Muscle of leg (tissue), 11 donors: Measurements from ENCODE around the gene LRP1B. TPM values are rescaled to one million over a fixed set of nuclear protein-coding genes. Genes with fewer than 3 reads are reported as not detected.

ENCODE experiments used
- DNase-seq: peaks from one replicate; pipeline ENCODE4 v3.0.0; 2013
- H3K27ac ChIP-seq: one replicate; pipeline ENCODE4 v1.5.1; 2013; ENCODE audit warnings: mild to moderate bottlenecking, low read length, control low read depth
- H3K27me3 ChIP-seq: one replicate; pipeline ENCODE4 v1.6.1; 2013; ENCODE audit warnings: low read length; ENCODE audit not compliant: control insufficient read depth, insufficient read depth
- H3K36me3 ChIP-seq: one replicate; pipeline ENCODE4 v1.6.1; 2013; ENCODE audit warnings: low read length; ENCODE audit not compliant: control insufficient read depth, insufficient read depth
- H3K4me1 ChIP-seq: one replicate; pipeline ENCODE4 v1.6.1; 2013; ENCODE audit warnings: low read length; ENCODE audit not compliant: control insufficient read depth, insufficient read depth
- H3K4me3 ChIP-seq: one replicate; pipeline ENCODE4 v1.5.1; 2013; ENCODE audit warnings: low read length, control low read depth
- H3K9me3 ChIP-seq: replicated peaks from 2 replicates; pipeline ENCODE4 v1.6.1; 2013; ENCODE audit warnings: low read depth, low read length; ENCODE audit not compliant: control insufficient read depth
- WGBS: methylation state at CpG from one replicate; pipeline ENCODE4 v1.1.5; 2013; ENCODE audit warnings: missing lambda C conversion rate; ENCODE audit not compliant: insufficient coverage; 5-methylcytosine and 5-hydroxymethylcytosine counted together
- polyA plus RNA-seq, 8 donors: library from polyadenylated mRNA; unstranded; fragments of 120-200 nt; gene quantifications; one replicate each; pipeline versions ENCODE4 v1.2.1 to v1.2.3, GENCODE V29; 2013; ENCODE audit warnings: inconsistent platforms in 1 of 8, low replicate concordance in 1 of 8; ENCODE audit not compliant: insufficient read length in 8 of 8, insufficient read depth in 1 of 8
- total RNA-seq: library from RNA; stranded (reverse); fragments of 120-200 nt; gene quantifications from one replicate; pipeline ENCODE4 v1.2.4, GENCODE V29; 2013

Gene LRP1B
- total and polyA plus RNA-seq, 9 donors: 0.84 to 2.3 (median 1.4) TPM

GRCh38 chr2:141598982-141599381 is 531.8 kb downstream of the LRP1B start:
- WGBS: no CpG with 5 or more reads among the region's 2 CpGs
- H3K36me3 ChIP-seq: no peaks in the 10 kb centered on the region
- H3K27ac ChIP-seq: no peak overlapping the region
- no peaks in the 10 kb centered on the region for H3K4me1 ChIP-seq
- H3K27me3 ChIP-seq: no peaks in the 10 kb centered on the region
- peaks cover 1% of the 10 kb centered on the region for H3K9me3 ChIP-seq
- H3K4me3 ChIP-seq: no peak overlapping the region
- no peak for DNase-seq

- Histone ChIP-seq H3K36me3 (no peaks in the 10 kb centered on the region), H3K27ac (no peak overlapping the region), H3K9me3 (peaks cover 2% of the 10 kb centered on the region), H3K4me1 (no peaks in the 10 kb centered on the region), H3K27me3 (no peaks in the 10 kb centered on the region), H3K4me3 (no peak overlapping the region)
- no CpG with 5 or more reads among the region's 3 CpGs for WGBS
- no peak for DNase-seq
Measured at GRCh38 chr2:141595316-141595920, 535.4 kb downstream of the LRP1B start.

GRCh38 chr2:141591787-141592186 is 539.0 kb downstream of the LRP1B start:
- WGBS: 64% methylated on average over 3 of the region's 3 CpGs
- no peaks in the 10 kb centered on the region for H3K27me3 ChIP-seq
- peaks cover 2% of the 10 kb centered on the region for H3K9me3 ChIP-seq
- no peak overlapping the region for H3K4me3 ChIP-seq
- no peaks in the 10 kb centered on the region for H3K36me3 ChIP-seq
- no peak overlapping the region for H3K27ac ChIP-seq
- H3K4me1 ChIP-seq: no peaks in the 10 kb centered on the region
- no peak for DNase-seq

- Histone ChIP-seq H3K9me3 (peaks cover 2% of the 10 kb centered on the region), H3K27ac (no peak overlapping the region), H3K4me1 (no peaks in the 10 kb centered on the region), H3K27me3 (no peaks in the 10 kb centered on the region), H3K4me3 (no peak overlapping the region), H3K36me3 (no peaks in the 10 kb centered on the region)
- DNase-seq: no peak
- 79% methylated on average over 5 of the region's 5 CpGs for WGBS
Measured at GRCh38 chr2:141590620-141591019, 540.2 kb downstream of the LRP1B start.

GRCh38 chr2:141589314-141589713 is 541.5 kb downstream of the LRP1B start:
- no peak for DNase-seq
- peaks cover 2% of the 10 kb centered on the region for H3K9me3 ChIP-seq
- no peak overlapping the region for H3K27ac ChIP-seq
- no peaks in the 10 kb centered on the region for H3K4me1 ChIP-seq
- no CpG with 5 or more reads among the region's 7 CpGs for WGBS
- no peak overlapping the region for H3K4me3 ChIP-seq
- H3K27me3 ChIP-seq: no peaks in the 10 kb centered on the region
- no peaks in the 10 kb centered on the region for H3K36me3 ChIP-seq

- no peak overlapping the region for H3K27ac ChIP-seq
- no peak for DNase-seq
- no peaks in the 10 kb centered on the region for H3K27me3 ChIP-seq
- H3K4me1 ChIP-seq: no peaks in the 10 kb centered on the region
- no peaks in the 10 kb centered on the region for H3K36me3 ChIP-seq
- WGBS: no CpG with 5 or more reads among the region's 1 CpG
- no peak overlapping the region for H3K4me3 ChIP-seq
- H3K9me3 ChIP-seq: no peaks in the 10 kb centered on the region
Measured at GRCh38 chr2:141586985-141587384, 543.8 kb downstream of the LRP1B start.

GRCh38 chr2:141582213-141582612 is 548.6 kb downstream of the LRP1B start:
- DNase-seq: no peak

GRCh38 chr2:141579071-141579470 is 551.7 kb downstream of the LRP1B start:
- H3K27ac ChIP-seq: no peak overlapping the region
- no peaks in the 10 kb centered on the region for H3K36me3 ChIP-seq
- DNase-seq: no peak
- H3K4me3 ChIP-seq: no peak overlapping the region
- peaks cover 2% of the 10 kb centered on the region for H3K9me3 ChIP-seq
- 17% methylated on average over 1 of the region's 5 CpGs for WGBS
- no peaks in the 10 kb centered on the region for H3K27me3 ChIP-seq
- H3K4me1 ChIP-seq: no peaks in the 10 kb centered on the region

More at GRCh38 chr2:141582213-141582612, 548.6 kb downstream of the LRP1B start:
- H3K4me3 ChIP-seq: no peak overlapping the region
- H3K36me3 ChIP-seq: no peaks in the 10 kb centered on the region
- H3K27me3 ChIP-seq: no peaks in the 10 kb centered on the region
- H3K27ac ChIP-seq: no peak overlapping the region
- no peaks in the 10 kb centered on the region for H3K9me3 ChIP-seq
- H3K4me1 ChIP-seq: no peaks in the 10 kb centered on the region
- WGBS: 83% methylated on average over 1 of the region's 3 CpGs

GRCh38 chr2:141570474-141571131 is 560.2 kb downstream of the LRP1B start:
- 71% methylated on average over 9 of the region's 10 CpGs for WGBS
- Histone ChIP-seq H3K27ac (no peak overlapping the region), H3K36me3 (no peaks in the 10 kb centered on the region)

GRCh38 chr2:141569941-141570340 is 560.9 kb downstream of the LRP1B start:
- no peak overlapping the region for H3K27ac ChIP-seq
- H3K4me3 ChIP-seq: no peak overlapping the region
- H3K36me3 ChIP-seq: no peaks in the 10 kb centered on the region
- H3K4me1 ChIP-seq: no peaks in the 10 kb centered on the region
- H3K27me3 ChIP-seq: no peaks in the 10 kb centered on the region
- DNase-seq: no peak
- WGBS: no CpG with 5 or more reads among the region's 4 CpGs
- H3K9me3 ChIP-seq: no peaks in the 10 kb centered on the region

More at GRCh38 chr2:141570474-141571131, 560.2 kb downstream of the LRP1B start:
- no peak for DNase-seq
- Histone ChIP-seq H3K27me3 (no peaks in the 10 kb centered on the region), H3K4me1 (no peaks in the 10 kb centered on the region), H3K4me3 (no peak overlapping the region), H3K9me3 (peaks cover 2% of the 10 kb centered on the region)
